Right lobe of liver (tissue), 6 donors: ENCODE results near the gene ZNF385A. TPM values are rescaled to one million over a fixed set of nuclear protein-coding genes. Genes with fewer than 3 reads are reported as not detected.
A peak's percentile ranks its signal among the peaks of the same experiment; 100 is the strongest.

Experiments used
- ATAC-seq, 4 donors: fragments of 200-7000 bp; cut with Tn5 transposase; one replicate each; pipeline ENCODE4 v1.9.1; 2020; ENCODE audit warnings: mild to moderate bottlenecking in 4 of 4, moderate library complexity in 4 of 4
- DNase-seq, 3 donors: peaks; one replicate each; pipeline ENCODE4 v3.0.0-alpha.2; 2020
- H3K27ac ChIP-seq, 3 donors: fragments of 200-600 bp; one replicate each; pipeline ENCODE4 v1.8.0; 2022
- H3K27me3 ChIP-seq, 2 donors: fragments of 200-600 bp; one replicate each; pipeline ENCODE4 v1.8.0; 2022
- H3K36me3 ChIP-seq, 4 donors: fragments of 200-600 bp; sonication (generic) in 1 of 4; one replicate each; pipeline versions ENCODE4 v1.5.1 to v1.8.0; 2017 to 2022; ENCODE audit warnings: control low read depth in 1 of 4
- H3K4me1 ChIP-seq, 4 donors: fragments of 200-600 bp; sonication (generic) in 1 of 4; one replicate each; pipeline versions ENCODE4 v1.5.1 to v1.8.0; 2017 to 2022; ENCODE audit warnings: control low read depth in 1 of 4
- H3K4me3 ChIP-seq, 3 donors: fragments of 200-600 bp; one replicate each; pipeline ENCODE4 v1.8.0; 2022
- H3K9me3 ChIP-seq, 4 donors: fragments of 200-600 bp; sonication (generic) in 1 of 4; one replicate each; pipeline versions ENCODE4 v1.5.1 to v1.8.0; 2017 to 2022; ENCODE audit warnings: control low read depth in 1 of 4
- CTCF ChIP-seq, 4 donors: fragments of 200-600 bp in 3 of 4; fragments of 450-650 bp in 1 of 4; IDR thresholded peaks; one replicate each; pipeline versions ENCODE4 v1.5.1 to v1.8.0; 2016 to 2022; ENCODE audit warnings: antibody characterized with exemption in 4 of 4, mild to moderate bottlenecking in 2 of 4
- POLR2A ChIP-seq: fragments of 450-650 bp; IDR thresholded peaks from one replicate; pipeline ENCODE4 v1.6.1; 2017; ENCODE audit warnings: antibody characterized with exemption, mild to moderate bottlenecking
- WGBS: methylation state at CpG from one replicate; pipeline ENCODE4 v1.1.6; 2018; ENCODE audit warnings: low coverage, low lambda C conversion rate; ENCODE audit not compliant: insufficient coverage; ENCODE audit errors: missing lambda C conversion rate; 5-methylcytosine and 5-hydroxymethylcytosine counted together
- intact Hi-C, 2 donors: fragments of 100-400 bp; cut with DNase I; formaldehyde crosslinking; loops; one replicate each; pipeline versions ENCODE4 v1.11.2 to v1.14.1; 2022
- total RNA-seq, 6 experiments: library from RNA; depleted of rRNA in 2 of 6; stranded (reverse); fragments of >200 nt in 2 of 6; fragmentation: NEBNext Ultra II Directional in 3 of 6; extraction: Animal tissue kit (Norgen Biotek cat#: 25700) in 3 of 6; gene quantifications; one replicate each; pipeline versions ENCODE4 v1.1.0 to v1.2.4, GENCODE V29; 2016 to 2023
- donor health status: DM: no; HTN: yes; CAD: no.
- donor health status: DM: no; HTN: no; CAD: no.
- donor health status: DM: no; HTN: no; CAD: no.
- donor health status: DM: no; HTN: yes; CAD: no.
- donor health status: DM: no; HTN: yes; CAD: no.

Gene ZNF385A
- total RNA-seq, 6 experiments from 2014 or later, result 2.4 to 9.3 (median 3.7) TPM

- Histone ChIP-seq H3K4me3 (no peak overlapping the region), H3K36me3 (peaks cover 0 to 44% (median 28%) of the 10 kb centered on the region in 4 donors), H3K4me1 (peaks cover 0 to 24% (median 7%) of the 10 kb centered on the region in 4 donors), H3K9me3 (no peaks in the 10 kb centered on the region), H3K27ac (peak overlapping the region in 2 of 3 donors; percentile 82 to 86), H3K27me3 (no peaks in the 10 kb centered on the region)
- intact Hi-C loops, result no loop called here
- ATAC-seq (peak in 2 of 4 donors; percentile 9 to 20), DNase-seq (no peak)
- WGBS, result 42% methylated on average over 15 of the region's 21 CpGs
- TF ChIP-seq POLR2A (no peak), CTCF (IDR thresholded peaks at IDR 0.05) (no peak)
Observed at GRCh38 chr12:54352022-54352531, 32.5 kb downstream of the ZNF385A start.

DNA sequence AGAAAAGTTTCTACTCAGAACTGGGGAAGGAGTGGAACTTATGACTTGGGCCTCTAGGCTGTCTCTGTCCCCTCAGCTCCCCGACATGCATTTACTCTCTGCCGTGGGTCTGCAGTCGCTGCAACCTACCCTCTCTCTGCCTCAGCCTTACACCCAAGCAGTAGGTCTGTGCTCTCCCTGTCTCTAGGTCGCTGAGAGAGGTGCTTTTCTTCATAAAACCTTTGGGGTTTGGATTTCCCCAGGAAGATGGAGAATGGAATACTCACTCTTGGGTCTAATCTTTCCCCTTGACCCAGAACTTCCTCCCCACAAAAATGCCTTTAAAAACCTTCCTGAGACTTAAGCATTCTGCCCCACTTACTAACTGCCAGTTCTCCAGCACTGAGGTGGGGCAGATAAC is 33.2 kb downstream of the ZNF385A start:
- no peak for DNase-seq
- no peaks in the 10 kb centered on the region for H3K9me3 ChIP-seq
- H3K36me3 ChIP-seq, result peaks cover 0 to 51% (median 32%) of the 10 kb centered on the region in 4 donors
- 83% methylated on average over 4 of the region's 4 CpGs for WGBS
- TF ChIP-seq POLR2A (no peak), CTCF (IDR thresholded peaks at IDR 0.05) (no peak)
- intact Hi-C loops, result no loop called here
- H3K27me3 ChIP-seq, result no peaks in the 10 kb centered on the region
- peaks cover 0 to 24% (median 7%) of the 10 kb centered on the region in 4 donors for H3K4me1 ChIP-seq
- ATAC-seq, result no peak
- no peak overlapping the region for H3K4me3 ChIP-seq
- H3K27ac ChIP-seq, result peak overlapping the region in 1 of 3 donors; percentile 86

DNA sequence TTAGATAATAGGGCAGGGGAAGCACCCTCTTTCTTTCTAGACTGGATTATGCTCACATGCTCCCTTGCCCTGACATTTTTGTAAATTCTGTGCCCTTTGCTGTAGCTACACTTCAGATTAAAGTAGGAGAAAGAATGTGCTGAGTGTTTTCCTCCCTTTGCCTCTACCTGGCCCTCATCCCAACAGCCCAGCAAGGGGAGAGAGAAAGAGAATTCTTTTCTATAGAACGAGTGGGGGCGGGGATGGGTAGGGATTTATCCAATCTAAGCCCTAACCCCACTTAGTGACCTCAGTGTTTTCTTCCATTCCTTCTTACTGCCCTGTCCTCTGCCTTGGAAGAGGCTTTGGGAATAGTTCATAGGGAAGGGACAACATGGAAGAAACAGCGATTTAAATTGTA is 33.8 kb downstream of the ZNF385A start:
- intact Hi-C loops, result no loop called here
- ATAC-seq, result no peak
- H3K36me3 ChIP-seq, result peaks cover 0 to 56% (median 34%) of the 10 kb centered on the region in 4 donors
- H3K27ac ChIP-seq, result no peak overlapping the region
- H3K4me3 ChIP-seq, result no peak overlapping the region
- TF ChIP-seq POLR2A (no peak), CTCF (IDR thresholded peaks at IDR 0.05) (no peak)
- H3K9me3 ChIP-seq, result no peaks in the 10 kb centered on the region
- no peaks in the 10 kb centered on the region for H3K27me3 ChIP-seq
- no peak for DNase-seq
- H3K4me1 ChIP-seq, result peaks cover 0 to 24% (median 7%) of the 10 kb centered on the region in 4 donors
- WGBS, result 41% methylated on average over 3 of the region's 3 CpGs

- DNase-seq (no peak), ATAC-seq (no peak)
- intact Hi-C loops, result no loop called here
- H3K4me3 ChIP-seq, result no peak overlapping the region
- peaks cover 0 to 66% (median 39%) of the 10 kb centered on the region in 4 donors for H3K36me3 ChIP-seq
- peaks cover 0 to 24% (median 7%) of the 10 kb centered on the region in 4 donors for H3K4me1 ChIP-seq
- H3K27me3 ChIP-seq, result no peaks in the 10 kb centered on the region
- H3K27ac ChIP-seq, result no peak overlapping the region
- TF ChIP-seq POLR2A (no peak), CTCF (IDR thresholded peaks at IDR 0.05) (no peak)
- H3K9me3 ChIP-seq, result no peaks in the 10 kb centered on the region
Observed at GRCh38 chr12:54349679-54350078, 34.9 kb downstream of the ZNF385A start.

GRCh38 chr12:54349036-54349435 is 35.5 kb downstream of the ZNF385A start:
- peaks cover 0 to 71% (median 43%) of the 10 kb centered on the region in 4 donors for H3K36me3 ChIP-seq
- TF ChIP-seq CTCF (IDR thresholded peaks at IDR 0.05) (no peak), POLR2A (no peak)
- no peak for DNase-seq
- intact Hi-C loops, result no loop called here
- H3K27me3 ChIP-seq, result no peaks in the 10 kb centered on the region
- no peak overlapping the region for H3K4me3 ChIP-seq
- WGBS, result 91% methylated on average over 3 of the region's 4 CpGs
- ATAC-seq, result no peak
- peaks cover 0 to 20% (median 7%) of the 10 kb centered on the region in 4 donors for H3K4me1 ChIP-seq
- H3K27ac ChIP-seq, result no peak overlapping the region
- H3K9me3 ChIP-seq, result no peaks in the 10 kb centered on the region
